Measurements from ENCODE around the gene GPR107. TPM values are rescaled to one million over a fixed set of nuclear protein-coding genes. Genes with fewer than 3 reads are reported as not detected.

Gene GPR107
- polyA plus RNA-seq, 3 donors, result 6.0 to 22.6 (median 6.0) TPM

DNA sequence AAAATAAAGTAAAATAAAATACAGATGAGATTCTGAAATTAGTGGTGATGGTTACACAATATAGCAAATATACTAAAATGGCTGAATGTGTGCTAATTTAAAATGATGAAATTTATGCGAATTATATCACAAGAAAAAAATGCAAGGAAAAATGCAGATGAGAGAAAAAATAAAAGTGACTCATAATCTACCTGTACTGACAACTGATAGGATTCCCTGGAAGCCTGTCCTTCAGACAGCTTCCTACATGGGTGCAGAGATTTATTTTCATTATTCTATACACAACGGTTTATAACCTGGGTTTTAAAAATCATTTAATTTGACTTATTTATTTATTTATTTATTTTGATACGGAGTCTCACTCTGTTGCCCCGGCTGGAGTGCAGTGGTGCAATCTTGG, 112.7 kb downstream of the GPR107 start:
- TF ChIP-seq, protein P1, sequence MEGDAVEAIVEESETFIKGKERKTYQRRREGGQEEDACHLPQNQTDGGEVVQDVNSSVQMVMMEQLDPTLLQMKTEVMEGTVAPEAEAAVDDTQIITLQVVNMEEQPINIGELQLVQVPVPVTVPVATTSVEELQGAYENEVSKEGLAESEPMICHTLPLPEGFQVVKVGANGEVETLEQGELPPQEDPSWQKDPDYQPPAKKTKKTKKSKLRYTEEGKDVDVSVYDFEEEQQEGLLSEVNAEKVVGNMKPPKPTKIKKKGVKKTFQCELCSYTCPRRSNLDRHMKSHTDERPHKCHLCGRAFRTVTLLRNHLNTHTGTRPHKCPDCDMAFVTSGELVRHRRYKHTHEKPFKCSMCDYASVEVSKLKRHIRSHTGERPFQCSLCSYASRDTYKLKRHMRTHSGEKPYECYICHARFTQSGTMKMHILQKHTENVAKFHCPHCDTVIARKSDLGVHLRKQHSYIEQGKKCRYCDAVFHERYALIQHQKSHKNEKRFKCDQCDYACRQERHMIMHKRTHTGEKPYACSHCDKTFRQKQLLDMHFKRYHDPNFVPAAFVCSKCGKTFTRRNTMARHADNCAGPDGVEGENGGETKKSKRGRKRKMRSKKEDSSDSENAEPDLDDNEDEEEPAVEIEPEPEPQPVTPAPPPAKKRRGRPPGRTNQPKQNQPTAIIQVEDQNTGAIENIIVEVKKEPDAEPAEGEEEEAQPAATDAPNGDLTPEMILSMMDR (IDR thresholded peaks at IDR 0.05), result no peak
- H3K4me1 ChIP-seq (ENCODE audit: control insufficient read depth in 1 of 2, insufficient read depth in 2 of 2, low read length in 2 of 2), result no peaks in the 10 kb centered on the region
- no peak for DNase-seq
- Mint-ChIP-seq H3K36me3 (peaks cover 0 to 3% of the 10 kb centered on the region in 2 donors), H3K27me3 (ENCODE audit: low read depth in 3 of 3) (peaks cover 21 to 43% (median 25%) of the 10 kb centered on the region in 3 donors), H3K4me3 (no peak overlapping the region), H3K9me3 (peaks cover 0 to 6% (median 0%) of the 10 kb centered on the region in 7 donors), H3K27ac (no peak overlapping the region), H3K4me1 (no peaks in the 10 kb centered on the region)
- peaks cover 5 to 15% of the 10 kb centered on the region in 2 donors for H3K27me3 ChIP-seq (ENCODE audit: control insufficient read depth in 2 of 2, insufficient read depth in 2 of 2, low read length in 2 of 2)
- no peaks in the 10 kb centered on the region for H4K20me1 ChIP-seq (ENCODE audit: insufficient read depth, low read length)
- 80% methylated on average over 1 of the region's 4 CpGs for WGBS (ENCODE audit: insufficient coverage)
- no peaks in the 10 kb centered on the region for H3K9me3 ChIP-seq (replicated peaks in 1 of 2; ENCODE audit: control insufficient read depth in 1 of 2, insufficient read depth in 1 of 2, low read length in 2 of 2)
- H3K4me3 ChIP-seq (replicated peaks in 1 of 3; ENCODE audit: low read depth in 2 of 3, low read length in 3 of 3), result no peak overlapping the region
- intact Hi-C loops (cut with micrococcal nuclease), result loop anchor here in 1 of 2 donors (10.0 kb wide), 1 partner anchor 62 kb away; no protein-coding TSS in a partner anchor
- H3K36me3 ChIP-seq (replicated peaks in 1 of 2; ENCODE audit: control insufficient read depth in 1 of 2, insufficient read depth in 2 of 2, low read length in 2 of 2), result no peaks in the 10 kb centered on the region
- H2AFZ ChIP-seq (ENCODE audit: insufficient read depth, low read depth, low read length, poor library complexity, severe bottlenecking), result no peak overlapping the region
- no peaks in the 10 kb centered on the region for H3K79me2 ChIP-seq (ENCODE audit: insufficient read depth, low read length)
- no peak overlapping the region for H3K9ac ChIP-seq (ENCODE audit: insufficient read depth, low read length, poor library complexity, severe bottlenecking)
- no peak overlapping the region for H3K27ac ChIP-seq (ENCODE audit: low read depth in 1 of 2, low read length in 2 of 2)
- no peak overlapping the region for H3K4me2 ChIP-seq (replicated peaks; ENCODE audit: extremely low read depth, low read length, poor library complexity, severe bottlenecking)

DNA sequence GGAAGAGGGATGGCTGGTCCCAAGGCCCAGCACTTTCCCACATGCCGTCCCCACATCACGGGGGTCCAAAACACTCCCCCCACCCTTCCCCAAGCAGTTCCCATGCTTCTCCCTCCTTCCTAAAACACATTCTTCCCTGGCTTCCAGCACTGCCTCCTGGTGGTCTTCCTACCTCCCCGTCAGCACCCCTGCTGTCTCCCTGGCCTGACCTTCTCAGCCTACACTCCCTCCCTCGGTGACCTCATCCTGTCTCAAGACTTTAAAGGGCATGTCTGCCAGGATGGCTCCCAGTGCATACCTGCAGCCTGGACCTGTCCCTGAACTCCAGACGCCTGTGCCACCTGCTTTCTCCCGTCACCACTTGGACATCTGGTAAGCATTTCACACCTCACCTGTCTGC, 114.2 kb downstream of the GPR107 start:
- no peak overlapping the region for H3K9ac ChIP-seq (ENCODE audit: insufficient read depth, low read length, poor library complexity, severe bottlenecking)
- no peaks in the 10 kb centered on the region for H3K4me1 Mint-ChIP-seq
- no peak overlapping the region for H3K27ac Mint-ChIP-seq

More for the DNA sequence above, 114.2 kb downstream of the GPR107 start:
- peaks cover 0 to 3% of the 10 kb centered on the region in 2 donors for H3K4me1 ChIP-seq (ENCODE audit: control insufficient read depth in 1 of 2, insufficient read depth in 2 of 2, low read length in 2 of 2)
- no peak for DNase-seq
- H3K4me3 Mint-ChIP-seq, result no peak overlapping the region
- peaks cover 0 to 6% (median 0%) of the 10 kb centered on the region in 7 donors for H3K9me3 Mint-ChIP-seq
- H3K36me3 ChIP-seq (replicated peaks in 1 of 2; ENCODE audit: control insufficient read depth in 1 of 2, insufficient read depth in 2 of 2, low read length in 2 of 2), result no peaks in the 10 kb centered on the region
- H3K4me2 ChIP-seq (replicated peaks; ENCODE audit: extremely low read depth, low read length, poor library complexity, severe bottlenecking), result no peak overlapping the region
- H3K36me3 Mint-ChIP-seq, result peaks cover 0 to 3% of the 10 kb centered on the region in 2 donors
- intact Hi-C loops (cut with micrococcal nuclease), result loop anchor here in 1 of 2 donors (10.0 kb wide), 1 partner anchor 63 kb away; no protein-coding TSS in a partner anchor
- TF ChIP-seq, protein P1 (IDR thresholded peaks at IDR 0.05), result no peak
- no peaks in the 10 kb centered on the region for H4K20me1 ChIP-seq (ENCODE audit: insufficient read depth, low read length)
- no peaks in the 10 kb centered on the region for H3K79me2 ChIP-seq (ENCODE audit: insufficient read depth, low read length)
- WGBS (ENCODE audit: insufficient coverage), result 78% methylated on average over 6 of the region's 6 CpGs
- no peaks in the 10 kb centered on the region for H3K9me3 ChIP-seq (replicated peaks in 1 of 2; ENCODE audit: control insufficient read depth in 1 of 2, insufficient read depth in 1 of 2, low read length in 2 of 2)
- H3K27ac ChIP-seq (ENCODE audit: low read depth in 1 of 2, low read length in 2 of 2), result no peak overlapping the region
- H3K4me3 ChIP-seq (replicated peaks in 1 of 3; ENCODE audit: low read depth in 2 of 3, low read length in 3 of 3), result no peak overlapping the region
- H3K27me3 Mint-ChIP-seq (ENCODE audit: low read depth in 3 of 3), result peaks cover 26 to 49% (median 29%) of the 10 kb centered on the region in 3 donors
- H3K27me3 ChIP-seq (ENCODE audit: control insufficient read depth in 2 of 2, insufficient read depth in 2 of 2, low read length in 2 of 2), result peaks cover 10 to 21% of the 10 kb centered on the region in 2 donors
- no peak overlapping the region for H2AFZ ChIP-seq (ENCODE audit: insufficient read depth, low read depth, low read length, poor library complexity, severe bottlenecking)
